DMS79 (cell line): ENCODE results near the gene LPAR3.

Source experiments
- DNase-seq: peaks from one replicate; lab custom pipeline; 2025; lab: John Stamatoyannopoulos, UW

LPAR3 gene

GRCh38 chr1:84774669-84775534 is 118.1 kb downstream of the LPAR3 start:
- peak; percentile 83 for DNase-seq

- DNase-seq: no peak
Measured at GRCh38 chr1:84773933-84774497, 119.0 kb downstream of the LPAR3 start.

GRCh38 chr1:84773195-84773594 is 119.8 kb downstream of the LPAR3 start:
- no peak for DNase-seq

GRCh38 chr1:84772428-84772943 is 120.5 kb downstream of the LPAR3 start:
- peak; percentile 27 for DNase-seq

- DNase-seq: no peak
Measured at GRCh38 chr1:84771895-84772294, 121.1 kb downstream of the LPAR3 start.

- DNase-seq: no peak
Measured at GRCh38 chr1:84770481-84770880, 122.5 kb downstream of the LPAR3 start.

GRCh38 chr1:84769636-84770035 is 123.4 kb downstream of the LPAR3 start:
- no peak for DNase-seq

GRCh38 chr1:84768634-84769033 is 124.4 kb downstream of the LPAR3 start:
- no peak for DNase-seq

- DNase-seq: no peak
Measured at GRCh38 chr1:84763912-84764680, 128.9 kb downstream of the LPAR3 start.

GRCh38 chr1:84762664-84763063 is 130.3 kb downstream of the LPAR3 start:
- no peak for DNase-seq
